Natural killer cell treated with Interleukin-12 subunit alpha and Interleukin-12 subunit beta and Interleukin-15 and Interleukin-18, amount 100 ng/mL, for 72 hours (primary cell): ENCODE results near the gene BMP7. TPM values are rescaled to one million over a fixed set of nuclear protein-coding genes. Genes with fewer than 3 reads are reported as not detected.

Experiments
- ATAC-seq, 2 donors: fragments of 150-1000 bp; cut with Tn5 transposase in 1 of 2; sonication (Bioruptor Pico), chemical (Tn5 transposase) in 1 of 2; 2 replicates each; pipeline ENCODE4 v1.10.0; 2021
- DNase-seq: peaks from one replicate; pipeline ENCODE4 v3.0.0; 2022; ENCODE audit warnings: low spot score
- H3K27ac Mint-ChIP-seq, 2 donors: 1 replicate in 1 of 2; 2 replicates in 1 of 2; pipeline ENCODE4 v1.8.0; 2022; ENCODE audit warnings: mixed read lengths in 2 of 2, mild to moderate bottlenecking in 1 of 2, moderate library complexity in 1 of 2
- H3K27me3 Mint-ChIP-seq, 2 donors: 1 replicate in 1 of 2; 2 replicates in 1 of 2; pipeline ENCODE4 v1.8.0; 2022; ENCODE audit warnings: mixed read lengths in 2 of 2
- H3K36me3 Mint-ChIP-seq: one replicate; pipeline ENCODE4 v1.8.0; 2022; ENCODE audit warnings: mixed read lengths
- H3K4me1 Mint-ChIP-seq, 2 donors: 1 replicate in 1 of 2; 2 replicates in 1 of 2; pipeline ENCODE4 v1.8.0; 2022; ENCODE audit warnings: low read depth in 2 of 2, mixed read lengths in 2 of 2, mild to moderate bottlenecking in 1 of 2
- H3K4me3 Mint-ChIP-seq: one replicate; pipeline ENCODE4 v1.8.0; 2022; ENCODE audit warnings: mixed read lengths
- H3K9me3 Mint-ChIP-seq: 2 replicates; pipeline ENCODE4 v1.8.0; 2022; ENCODE audit warnings: mixed read lengths
- total RNA-seq, 2 donors: library from RNA; stranded (reverse); gene quantifications; one replicate each; pipeline ENCODE4 v1.2.3, GENCODE V29; 2022

Gene BMP7
- total RNA-seq = not detected

GRCh38 chr20:57266291-57267157, at the start of gene BMP7:
TSS of gene BMP7 (minus strand) at chr20:57266641. CDS start at chr20:57266122, 519 bp downstream.
- peaks cover 51 to 79% of the 10 kb centered on the region in 2 donors for H3K27me3 Mint-ChIP-seq

DNA sequence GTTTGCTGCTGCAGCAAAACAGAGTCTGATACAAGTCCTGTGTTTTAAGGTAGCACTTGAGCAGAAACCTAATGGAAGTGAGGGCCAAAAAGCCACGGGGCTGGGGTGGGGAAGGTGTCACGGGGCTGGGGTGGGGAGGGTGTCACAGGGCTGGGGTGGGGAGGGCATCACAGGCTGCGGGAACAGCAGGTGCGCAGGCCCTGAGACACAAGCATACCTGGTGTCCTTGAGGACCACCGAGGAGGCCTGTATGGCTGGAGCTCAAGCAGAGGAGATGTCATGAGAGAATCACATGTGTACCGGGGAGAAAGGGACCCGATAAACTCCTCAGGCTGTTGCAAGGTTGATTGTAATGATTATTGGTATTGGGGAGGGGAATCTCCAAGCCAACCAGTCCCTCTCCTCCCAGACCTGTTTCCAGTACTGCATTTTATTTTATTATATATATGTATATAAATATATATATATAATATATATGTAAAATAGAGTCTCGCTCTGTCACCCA, 49.6 kb upstream of the BMP7 start:
- H3K36me3 Mint-ChIP-seq = no peaks in the 10 kb centered on the region
- H3K4me3 Mint-ChIP-seq = no peak overlapping the region
- no peak for ATAC-seq
- no peak overlapping the region for H3K27ac Mint-ChIP-seq
- H3K9me3 Mint-ChIP-seq = no peaks in the 10 kb centered on the region
- no peak for DNase-seq
- H3K27me3 Mint-ChIP-seq = peaks cover 12 to 26% of the 10 kb centered on the region in 2 donors
- H3K4me1 Mint-ChIP-seq = peaks cover 10 to 25% of the 10 kb centered on the region in 2 donors

More at GRCh38 chr20:57266291-57267157, at the start of gene BMP7:
- Mint-ChIP-seq H3K4me3 (peak within 1 kb of the TSS; percentile 40), H3K36me3 (no peaks in the 10 kb centered on the region), H3K4me1 (peaks cover 0 to 6% of the 10 kb centered on the region in 2 donors), H3K9me3 (no peaks in the 10 kb centered on the region), H3K27ac (no peak within 1 kb of the TSS)
- peak in 1 of 2 donors; percentile 7 for ATAC-seq
- no peak for DNase-seq

DNA sequence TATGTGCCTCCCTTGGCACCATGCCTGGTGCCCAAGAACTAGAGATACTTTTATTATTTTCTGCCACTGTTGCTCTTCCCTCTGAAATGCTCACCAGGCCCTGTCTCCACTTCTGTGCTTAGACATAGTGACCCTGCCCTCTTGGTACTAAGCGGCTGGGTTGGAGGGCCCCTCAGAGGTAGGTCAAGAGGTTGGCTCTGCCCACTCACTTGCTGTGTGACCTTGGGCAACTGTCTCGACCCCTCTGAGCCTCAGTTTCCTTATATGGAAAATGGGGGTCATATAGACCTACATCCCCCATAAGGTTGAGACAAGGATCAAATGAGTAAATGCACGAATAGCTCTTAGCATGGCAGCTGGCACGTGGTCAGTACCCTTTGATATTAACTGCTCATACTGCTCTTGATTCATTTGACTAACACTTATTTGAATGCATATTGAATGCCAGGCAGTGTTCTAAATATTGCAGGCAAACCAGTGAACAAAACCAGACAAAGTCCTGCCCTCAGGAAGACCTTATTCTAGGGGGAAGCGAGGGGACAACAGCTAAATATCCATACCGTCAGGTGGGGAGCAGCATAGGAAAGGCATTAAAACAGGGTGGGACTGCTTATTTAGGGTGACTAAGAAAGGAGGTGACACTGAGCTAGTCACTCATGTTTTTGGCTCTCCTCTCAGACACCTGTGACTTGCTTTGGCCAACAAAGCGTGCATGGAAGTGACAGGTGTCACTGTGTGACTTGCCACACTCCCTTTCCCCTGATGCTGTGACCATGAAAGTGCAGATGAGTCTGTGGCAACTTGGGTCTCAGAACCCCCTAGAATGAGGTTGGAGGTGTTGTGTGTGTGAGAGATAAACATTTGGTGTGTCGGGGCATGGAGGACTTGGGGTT, 48.9 kb upstream of the BMP7 start:
- DNase-seq (no peak), ATAC-seq (peak in 1 of 2 donors; percentile 7)
- Mint-ChIP-seq H3K27ac (no peak overlapping the region), H3K4me3 (no peak overlapping the region), H3K36me3 (no peaks in the 10 kb centered on the region), H3K27me3 (peaks cover 11 to 23% of the 10 kb centered on the region in 2 donors), H3K4me1 (peaks cover 10 to 25% of the 10 kb centered on the region in 2 donors), H3K9me3 (no peaks in the 10 kb centered on the region)

DNA sequence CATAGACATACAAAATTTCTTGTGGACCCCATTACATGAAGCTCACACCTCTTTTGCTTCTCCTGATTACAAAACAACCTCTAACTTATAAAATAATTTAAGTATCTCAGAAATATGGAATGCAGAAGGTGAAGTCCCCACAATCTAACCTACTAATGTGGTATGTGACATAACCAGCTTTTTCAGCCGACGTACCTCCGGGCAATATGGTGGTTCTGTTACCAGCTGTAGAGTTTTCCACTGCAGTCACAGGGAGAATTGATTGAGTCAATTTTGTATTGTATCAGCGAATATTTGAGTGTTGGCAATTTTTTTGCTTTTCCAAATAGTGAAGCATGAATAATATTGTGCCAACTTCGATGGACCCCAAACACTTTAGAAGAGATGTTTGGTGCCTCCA, 47.5 kb upstream of the BMP7 start:
- no peaks in the 10 kb centered on the region for H3K9me3 Mint-ChIP-seq
- DNase-seq = no peak
- ATAC-seq = no peak
- peaks cover 8 to 13% of the 10 kb centered on the region in 2 donors for H3K27me3 Mint-ChIP-seq
- H3K4me1 Mint-ChIP-seq = peaks cover 10 to 25% of the 10 kb centered on the region in 2 donors
- H3K27ac Mint-ChIP-seq = no peak overlapping the region
- no peaks in the 10 kb centered on the region for H3K36me3 Mint-ChIP-seq
- H3K4me3 Mint-ChIP-seq = no peak overlapping the region

DNA sequence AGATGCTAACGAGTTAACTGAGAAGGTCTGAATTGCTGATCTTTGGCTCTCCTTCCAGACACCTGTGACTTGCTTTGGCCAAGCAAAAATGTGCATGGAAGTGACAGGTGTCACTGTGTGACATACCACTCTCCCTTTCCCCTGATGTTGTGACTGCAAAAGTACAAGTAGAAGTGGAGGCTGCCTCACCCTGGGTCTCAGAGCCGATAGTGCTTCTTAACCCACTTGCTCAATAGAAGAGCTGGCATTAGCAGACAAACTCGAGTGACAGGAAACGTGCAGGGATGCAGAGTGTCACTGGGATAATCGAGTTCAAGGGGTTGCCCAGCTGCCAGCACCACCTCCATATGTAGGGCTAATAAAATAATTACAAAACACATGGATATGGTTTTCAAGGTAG, 46.8 kb upstream of the BMP7 start:
- Mint-ChIP-seq H3K27ac (no peak overlapping the region), H3K36me3 (no peaks in the 10 kb centered on the region), H3K4me3 (no peak overlapping the region), H3K9me3 (no peaks in the 10 kb centered on the region), H3K27me3 (peaks cover 5 to 10% of the 10 kb centered on the region in 2 donors), H3K4me1 (peaks cover 6 to 18% of the 10 kb centered on the region in 2 donors)
- DNase-seq = no peak
- ATAC-seq = no peak

DNA sequence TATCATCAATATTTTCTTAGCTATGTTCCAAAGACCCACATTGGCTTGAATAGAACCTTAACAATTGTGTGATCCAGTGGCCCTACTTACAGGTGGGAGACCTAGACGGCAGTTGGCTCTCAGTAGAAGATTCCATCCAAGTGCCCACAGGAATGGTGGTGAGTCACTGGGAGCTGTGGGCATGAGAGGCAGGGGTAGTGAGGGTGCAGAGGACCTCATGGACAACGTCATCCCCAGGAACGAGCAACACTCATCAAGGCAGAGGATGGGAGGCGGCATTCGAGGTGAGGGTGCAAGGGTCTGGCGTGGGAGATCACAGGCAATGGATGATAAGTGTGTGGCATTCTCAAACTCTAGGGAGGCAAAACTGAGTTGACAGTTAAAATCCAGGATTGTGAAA, 45.7 kb upstream of the BMP7 start:
- ATAC-seq = no peak

DNA sequence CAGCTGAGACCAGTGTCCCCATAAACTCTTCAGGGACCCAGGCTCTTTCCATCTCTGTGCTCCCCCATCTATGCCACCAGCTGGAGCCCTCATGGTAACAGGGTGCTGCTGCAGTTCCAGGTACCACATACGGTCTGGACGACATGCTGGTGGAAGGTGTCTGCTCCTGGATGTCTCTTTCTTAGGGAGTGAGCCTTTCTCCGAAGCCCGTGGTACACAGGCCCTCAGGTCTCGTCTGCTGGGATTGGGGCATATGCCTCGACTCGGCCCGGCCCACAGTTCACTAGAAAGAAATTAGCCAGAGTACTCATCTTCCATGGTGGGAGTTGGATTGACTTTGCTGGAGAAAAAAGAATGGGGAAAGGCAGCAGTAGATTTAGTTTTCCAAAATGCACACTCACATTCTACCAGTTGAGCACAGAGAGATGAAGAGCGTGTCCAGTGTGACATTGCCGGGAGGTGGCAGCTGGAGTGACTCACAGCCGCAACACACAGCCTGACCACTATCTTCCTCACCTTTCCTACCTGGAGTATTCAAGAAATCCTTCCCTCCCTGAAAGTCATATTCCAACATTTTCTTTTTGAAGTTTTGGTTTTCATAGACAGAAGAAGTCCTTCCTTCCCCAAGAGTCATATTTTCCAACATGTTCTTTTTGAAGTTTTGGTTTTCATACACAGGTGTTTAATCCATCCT, 44.5 kb upstream of the BMP7 start:
- H3K4me3 Mint-ChIP-seq = no peak overlapping the region
- peaks cover 0 to 9% of the 10 kb centered on the region in 2 donors for H3K4me1 Mint-ChIP-seq

More for the DNA sequence above, 45.7 kb upstream of the BMP7 start:
- H3K27ac Mint-ChIP-seq = no peak overlapping the region
- H3K4me1 Mint-ChIP-seq = peaks cover 0 to 9% of the 10 kb centered on the region in 2 donors
- no peaks in the 10 kb centered on the region for H3K36me3 Mint-ChIP-seq
- H3K27me3 Mint-ChIP-seq = peaks cover 9 to 19% of the 10 kb centered on the region in 2 donors
- no peak overlapping the region for H3K4me3 Mint-ChIP-seq
- no peak for DNase-seq
- H3K9me3 Mint-ChIP-seq = no peaks in the 10 kb centered on the region

GRCh38 chr20:57309544-57310115, 43.2 kb upstream of the BMP7 start:
- H3K27ac Mint-ChIP-seq = no peak overlapping the region
- peaks cover 13 to 22% of the 10 kb centered on the region in 2 donors for H3K27me3 Mint-ChIP-seq
- no peaks in the 10 kb centered on the region for H3K36me3 Mint-ChIP-seq
- no peaks in the 10 kb centered on the region for H3K4me1 Mint-ChIP-seq
- no peak for ATAC-seq
- no peaks in the 10 kb centered on the region for H3K9me3 Mint-ChIP-seq
- no peak overlapping the region for H3K4me3 Mint-ChIP-seq
- no peak for DNase-seq

More for the DNA sequence above, 44.5 kb upstream of the BMP7 start:
- Mint-ChIP-seq H3K27me3 (peaks cover 11 to 25% of the 10 kb centered on the region in 2 donors), H3K27ac (no peak overlapping the region), H3K36me3 (no peaks in the 10 kb centered on the region), H3K9me3 (no peaks in the 10 kb centered on the region)
- DNase-seq (no peak), ATAC-seq (no peak)

GRCh38 chr20:57308451-57309271, 42.2 kb upstream of the BMP7 start:
- no peaks in the 10 kb centered on the region for H3K9me3 Mint-ChIP-seq
- no peak overlapping the region for H3K4me3 Mint-ChIP-seq
- peaks cover 13 to 22% of the 10 kb centered on the region in 2 donors for H3K27me3 Mint-ChIP-seq
- H3K27ac Mint-ChIP-seq = no peak overlapping the region
- H3K4me1 Mint-ChIP-seq = no peaks in the 10 kb centered on the region
- H3K36me3 Mint-ChIP-seq = no peaks in the 10 kb centered on the region
- peak in 1 of 2 donors; percentile 21 for ATAC-seq
- no peak for DNase-seq

GRCh38 chr20:57306747-57307146, 40.3 kb upstream of the BMP7 start:
- Mint-ChIP-seq H3K27ac (no peak overlapping the region), H3K36me3 (no peaks in the 10 kb centered on the region), H3K4me1 (no peaks in the 10 kb centered on the region), H3K27me3 (peaks cover 16 to 31% of the 10 kb centered on the region in 2 donors), H3K4me3 (no peak overlapping the region), H3K9me3 (no peaks in the 10 kb centered on the region)
- DNase-seq (no peak), ATAC-seq (no peak)

GRCh38 chr20:57301026-57301425, 34.6 kb upstream of the BMP7 start:
- Mint-ChIP-seq H3K9me3 (no peaks in the 10 kb centered on the region), H3K36me3 (no peaks in the 10 kb centered on the region), H3K4me3 (no peak overlapping the region), H3K4me1 (no peaks in the 10 kb centered on the region), H3K27me3 (peaks cover 10 to 20% of the 10 kb centered on the region in 2 donors), H3K27ac (no peak overlapping the region)
- ATAC-seq (no peak), DNase-seq (no peak)

- no peak overlapping the region for H3K27ac Mint-ChIP-seq
- no peaks in the 10 kb centered on the region for H3K4me1 Mint-ChIP-seq
- ATAC-seq (no peak), DNase-seq (no peak)
- H3K27me3 Mint-ChIP-seq = peaks cover 18 to 22% of the 10 kb centered on the region in 2 donors
- no peaks in the 10 kb centered on the region for H3K9me3 Mint-ChIP-seq
- H3K4me3 Mint-ChIP-seq = no peak overlapping the region
- H3K36me3 Mint-ChIP-seq = no peaks in the 10 kb centered on the region
Observed at GRCh38 chr20:57298457-57298856, 32.0 kb upstream of the BMP7 start.
